Measurements from ENCODE around the gene SHFL. TPM values are rescaled to one million over a fixed set of nuclear protein-coding genes. Genes with fewer than 3 reads are reported as not detected.

Gene SHFL
- total RNA-seq, 1 experiment from 2014 or later = 11.9 TPM

GRCh38 chr19:10141479-10141878 lies 55.4 kb downstream of the SHFL start:
- no peak overlapping the region for H3K27ac Mint-ChIP-seq (ENCODE audit: low read depth, unreplicated experiment)
- H3K4me3 Mint-ChIP-seq (ENCODE audit: unreplicated experiment) = no peak overlapping the region
- no peaks in the 10 kb centered on the region for H3K27me3 Mint-ChIP-seq (ENCODE audit: insufficient read depth, unreplicated experiment)
- TF ChIP-seq CTCF (IDR thresholded peaks at IDR 0.05; ENCODE audit: unreplicated experiment) = no peak
- no peak for DNase-seq (ENCODE audit: unreplicated experiment)
- H3K9me3 Mint-ChIP-seq (ENCODE audit: unreplicated experiment) = no peaks in the 10 kb centered on the region
- peaks cover 59% of the 10 kb centered on the region for H3K36me3 Mint-ChIP-seq (ENCODE audit: insufficient read depth, unreplicated experiment)
- H3K4me1 Mint-ChIP-seq (ENCODE audit: insufficient read depth, unreplicated experiment) = no peaks in the 10 kb centered on the region
- BruUV-seq (replicated peaks) = no TSS peak
- ChIA-PET POLR2A (no interaction called here), CTCF (interaction anchor here (1.9 kb wide), 1 partner anchor 21 kb away, joined by 6 read pairs; no protein-coding TSS in a partner anchor)
- intact Hi-C loops (cut with micrococcal nuclease) = no loop called here

GRCh38 chr19:10141973-10142372 lies 55.9 kb downstream of the SHFL start:
- H3K27ac Mint-ChIP-seq (ENCODE audit: low read depth, unreplicated experiment) = no peak overlapping the region
- ChIA-PET POLR2A (interaction anchor here (1.7 kb wide), 1 partner anchor 21 kb away, joined by 5 read pairs; no protein-coding TSS in a partner anchor), CTCF (interaction anchor here (0.6 to 1.9 kb wide), 3 partner anchors 9 to 108 kb away, joined by 4 to 6 read pairs (median 4); no protein-coding TSS in a partner anchor)
- BruUV-seq (replicated peaks) = no TSS peak
- no peaks in the 10 kb centered on the region for H3K9me3 Mint-ChIP-seq (ENCODE audit: unreplicated experiment)
- no peak for TF ChIP-seq CTCF (IDR thresholded peaks at IDR 0.05; ENCODE audit: unreplicated experiment)
- H3K27me3 Mint-ChIP-seq (ENCODE audit: insufficient read depth, unreplicated experiment) = no peaks in the 10 kb centered on the region
- no peak overlapping the region for H3K4me3 Mint-ChIP-seq (ENCODE audit: unreplicated experiment)
- DNase-seq (ENCODE audit: unreplicated experiment) = no peak
- intact Hi-C loops (cut with micrococcal nuclease) = no loop called here
- H3K36me3 Mint-ChIP-seq (ENCODE audit: insufficient read depth, unreplicated experiment) = peaks cover 60% of the 10 kb centered on the region
- no peaks in the 10 kb centered on the region for H3K4me1 Mint-ChIP-seq (ENCODE audit: insufficient read depth, unreplicated experiment)

Small RNA genes lying within 50 kb of the gene (microRNA-seq; reads per million reads assigned to microRNA genes)
- gene MIR5589 = not detected

Other genes with a start within 250 kb of the SHFL start
- gene OLFM2, start 149.8 kb upstream of the SHFL start, total RNA-seq (2022) = not detected in 2 replicates
- gene COL5A3, start 75.8 kb upstream of the SHFL start, total RNA-seq (2022) = 0.98 and 1.5 TPM in 2 replicates
- not detected in 2 replicates for gene RDH8, start 72.8 kb upstream of the SHFL start, total RNA-seq (2022)
- 0.44 TPM in 1 of 2 replicates, not detected in the other for gene ANGPTL6, start 16.4 kb downstream of the SHFL start, total RNA-seq (2022)
- gene PPAN, start 20.0 kb downstream of the SHFL start, total RNA-seq (2022) = 95.0 and 123 TPM in 2 replicates
- 36.1 and 43.1 TPM in 2 replicates for gene P2RY11, start 25.4 kb downstream of the SHFL start, total RNA-seq (2022)
- 224 and 249 TPM in 2 replicates for gene EIF3G, start 33.6 kb downstream of the SHFL start, total RNA-seq (2022)
- gene DNMT1, start 108.6 kb downstream of the SHFL start, total RNA-seq (2022) = 47.7 and 76.4 TPM in 2 replicates
- gene S1PR2, start 145.0 kb downstream of the SHFL start, total RNA-seq (2022) = 0.64 and 0.89 TPM in 2 replicates
- 99.1 and 120 TPM in 2 replicates for gene MRPL4, start 165.9 kb downstream of the SHFL start, total RNA-seq (2022)
- gene ICAM1, start 184.8 kb downstream of the SHFL start, total RNA-seq (2022) = 3.3 and 4.6 TPM in 2 replicates
- gene ICAM4, start 200.6 kb downstream of the SHFL start, total RNA-seq (2022) = not detected in 2 replicates
- 4.7 and 7.7 TPM in 2 replicates for gene ICAM5, start 203.6 kb downstream of the SHFL start, total RNA-seq (2022)
- gene ZGLP1, start 223.5 kb downstream of the SHFL start, total RNA-seq (2022) = 3.8 and 4.9 TPM in 2 replicates
- 30.2 and 30.3 TPM in 2 replicates for gene FDX2, start 229.7 kb downstream of the SHFL start, total RNA-seq (2022)
- gene RAVER1, start 247.2 kb downstream of the SHFL start, total RNA-seq (2022) = 31.5 and 36.1 TPM in 2 replicates

Measured in MCF 10A (cell line).